Astrocyte of the cerebellum (primary cell): ENCODE data around the gene RAD51B.

ENCODE experiments used
- DNase-seq: peaks from one replicate; pipeline ENCODE4 v3.0.0-alpha.2; 2011; ENCODE audit warnings: low read depth
- H3K4me3 ChIP-seq: 2 replicates; pipeline ENCODE4 v1.5.1; 2011; ENCODE audit warnings: mild to moderate bottlenecking, low read depth, low read length, moderate library complexity
- CTCF ChIP-seq: IDR thresholded peaks from 2 replicates; pipeline ENCODE4 v1.5.1; 2012; ENCODE audit warnings: low read length, low read depth, moderate library complexity, mild to moderate bottlenecking; ENCODE audit errors: missing control alignments
- in situ Hi-C: cut with HindIII; loops from 2 replicates; pipeline ENCODE4 v1.10.0; 2017; ENCODE audit warnings: low sequenced_read_pairs

The RAD51B gene

GRCh38 chr14:68190032-68190431 lies 370.5 kb downstream of the RAD51B start:
- in situ Hi-C loops: no loop called here
- DNase-seq: no peak
- H3K4me3 ChIP-seq: no peak overlapping the region
- no peak for TF ChIP-seq CTCF

DNA sequence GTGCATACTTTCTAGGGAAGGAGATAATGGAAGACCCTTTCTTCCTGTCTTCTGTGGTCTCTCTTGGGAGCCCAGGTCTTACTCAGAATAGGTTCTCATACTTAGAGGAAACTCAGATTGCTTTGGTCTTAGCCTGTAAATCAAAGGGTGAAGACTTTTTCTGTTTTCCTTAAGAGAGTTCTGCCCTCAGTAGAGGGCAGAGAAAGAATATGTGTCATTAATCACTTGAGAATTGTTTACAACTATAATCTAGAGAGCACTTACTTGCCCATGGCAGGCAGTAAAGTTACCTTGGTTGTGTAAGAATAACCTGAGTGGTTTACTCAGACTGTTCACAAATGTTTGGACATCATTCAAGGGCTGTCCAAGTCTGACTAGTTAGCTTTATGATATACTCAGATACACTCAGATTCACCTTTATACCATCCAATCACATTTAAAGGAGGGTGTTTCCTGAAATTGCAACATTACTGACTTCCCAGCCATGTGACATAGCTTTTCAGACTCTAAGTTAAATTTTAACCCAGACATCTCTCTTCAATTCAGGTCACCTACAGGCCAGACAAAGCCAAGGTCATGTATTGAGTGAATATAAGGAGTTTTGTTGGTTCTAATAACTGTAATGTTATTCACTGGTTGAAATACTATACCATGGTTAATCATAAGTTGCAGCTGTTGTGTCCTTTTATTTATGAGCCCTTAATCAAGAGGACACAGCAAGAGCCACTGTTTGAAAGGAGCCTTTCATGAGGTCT lies 372.2 kb downstream of the RAD51B start:
- H3K4me3 ChIP-seq: no peak overlapping the region
- in situ Hi-C loops: no loop called here
- DNase-seq: no peak
- TF ChIP-seq CTCF: no peak

- no peak for TF ChIP-seq CTCF
- DNase-seq: no peak
These were observed 373.4 kb downstream of the RAD51B start for GRCh38 chr14:68192935-68193334.

GRCh38 chr14:68193970-68194681 lies 374.5 kb downstream of the RAD51B start:
- DNase-seq: no peak
- H3K4me3 ChIP-seq: no peak overlapping the region
- no peak for TF ChIP-seq CTCF
- in situ Hi-C loops: no loop called here

More at GRCh38 chr14:68192935-68193334, 373.4 kb downstream of the RAD51B start:
- no peak overlapping the region for H3K4me3 ChIP-seq
- in situ Hi-C loops: no loop called here

DNA sequence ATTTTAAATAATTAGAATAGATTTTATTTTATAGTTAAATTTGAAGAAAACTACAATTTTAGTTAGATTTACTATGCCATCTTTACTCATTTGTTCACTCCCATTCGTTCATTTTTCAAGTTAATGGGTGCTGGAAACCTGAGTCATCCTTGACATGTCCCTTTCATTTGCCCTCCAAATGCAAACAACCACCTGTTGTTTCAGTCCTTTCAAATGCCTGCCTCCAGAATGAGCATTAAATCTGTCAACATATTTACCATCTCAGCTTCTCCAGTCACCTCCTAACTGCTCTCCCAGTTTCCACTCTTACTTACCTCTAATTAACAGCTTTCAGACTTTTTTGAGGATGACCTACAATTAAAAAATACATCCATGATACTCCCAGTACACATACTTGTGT lies 375.5 kb downstream of the RAD51B start:
- H3K4me3 ChIP-seq: no peak overlapping the region
- no peak for TF ChIP-seq CTCF
- DNase-seq: no peak
- in situ Hi-C loops: no loop called here

DNA sequence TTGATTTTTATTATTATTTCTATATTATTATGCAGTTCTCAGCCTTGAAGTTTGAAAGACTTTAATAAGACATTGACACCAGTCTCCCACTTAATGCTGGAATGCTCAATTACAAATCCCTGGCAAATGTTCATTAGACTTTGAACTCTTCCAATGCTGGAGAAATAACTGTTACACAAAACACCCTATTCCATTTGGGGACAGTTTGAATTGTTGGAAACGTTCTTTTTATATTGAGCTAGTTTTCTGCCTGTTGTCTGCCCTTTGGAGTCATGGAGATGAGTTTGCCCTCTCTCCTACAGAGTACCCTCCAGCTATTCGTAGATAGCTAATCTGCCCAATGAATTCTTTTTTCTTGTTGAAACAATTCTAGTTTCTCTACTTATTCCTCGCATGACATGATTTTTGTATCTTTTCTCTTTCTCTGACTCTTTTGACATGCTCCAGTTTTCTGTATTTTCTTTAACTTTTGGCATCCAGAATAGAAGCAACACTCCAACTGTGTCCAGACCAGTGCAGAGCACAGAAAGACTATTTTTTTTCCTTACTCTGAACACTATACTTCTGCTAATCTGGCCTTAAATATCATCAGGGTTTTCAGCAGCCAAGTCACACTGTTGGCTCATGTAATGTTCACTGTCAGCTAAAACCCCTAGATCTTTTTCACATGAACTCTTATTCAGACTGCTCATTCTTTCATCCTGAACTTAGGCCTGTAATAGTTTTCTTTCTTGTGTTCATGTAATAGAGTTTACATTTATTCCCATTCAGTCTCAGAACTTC lies 379.3 kb downstream of the RAD51B start:
- in situ Hi-C loops: no loop called here
- TF ChIP-seq CTCF: no peak
- H3K4me3 ChIP-seq: no peak overlapping the region
- no peak for DNase-seq
